Immature natural killer cell (primary cell): ENCODE data around the gene CFLAR. TPM values are rescaled to one million over a fixed set of nuclear protein-coding genes. Genes with fewer than 3 reads are reported as not detected.
"Not testable (repeated sequence)": the region's sequence is repeated elsewhere in the genome, so short reads cannot be mapped to it uniquely, and the experiment has no call there.

Experiments
- DNase-seq, 3 donors: peaks; one replicate each; pipeline ENCODE4 v3.0.0; 2022; ENCODE audit warnings: mixed read lengths in 1 of 3
- H3K27ac Mint-ChIP-seq, 6 donors: one replicate each; pipeline ENCODE4 v1.8.0; 2020; ENCODE audit warnings: mixed read lengths in 6 of 6, mild to moderate bottlenecking in 5 of 6, inconsistent platforms in 4 of 6, moderate library complexity in 3 of 6
- H3K27me3 Mint-ChIP-seq, 3 donors: one replicate each; pipeline ENCODE4 v1.8.0; 2020 to 2021; ENCODE audit warnings: low read depth in 3 of 3, mild to moderate bottlenecking in 3 of 3, mixed read lengths in 3 of 3, moderate library complexity in 3 of 3, inconsistent platforms in 1 of 3
- H3K36me3 Mint-ChIP-seq, 3 donors: one replicate each; pipeline ENCODE4 v1.8.0; 2020; ENCODE audit warnings: mixed read lengths in 3 of 3, inconsistent platforms in 2 of 3, mild to moderate bottlenecking in 2 of 3
- H3K4me1 Mint-ChIP-seq, 2 donors: one replicate each; pipeline ENCODE4 v1.8.0; 2020; ENCODE audit warnings: inconsistent platforms in 2 of 2, mild to moderate bottlenecking in 2 of 2, mixed read lengths in 2 of 2, moderate library complexity in 1 of 2
- H3K4me3 Mint-ChIP-seq, 5 donors: one replicate each; pipeline ENCODE4 v1.8.0; 2020; ENCODE audit warnings: mild to moderate bottlenecking in 5 of 5, mixed read lengths in 5 of 5, inconsistent platforms in 3 of 5, moderate library complexity in 3 of 5
- H3K9me3 Mint-ChIP-seq, 6 donors: one replicate each; pipeline ENCODE4 v1.8.0; 2020; ENCODE audit warnings: mild to moderate bottlenecking in 6 of 6, mixed read lengths in 6 of 6, inconsistent platforms in 4 of 6, moderate library complexity in 3 of 6
- polyA plus RNA-seq, 3 donors: library from polyadenylated mRNA; unstranded; fragments of 300-500 nt; fragmentation: Illumina TruSeq; gene quantifications; one replicate each; pipeline ENCODE4 v1.2.3, GENCODE V29; 2021

CFLAR gene
- polyA plus RNA-seq, 3 donors from 2014 or later: 167 to 262 (median 242) TPM

DNA sequence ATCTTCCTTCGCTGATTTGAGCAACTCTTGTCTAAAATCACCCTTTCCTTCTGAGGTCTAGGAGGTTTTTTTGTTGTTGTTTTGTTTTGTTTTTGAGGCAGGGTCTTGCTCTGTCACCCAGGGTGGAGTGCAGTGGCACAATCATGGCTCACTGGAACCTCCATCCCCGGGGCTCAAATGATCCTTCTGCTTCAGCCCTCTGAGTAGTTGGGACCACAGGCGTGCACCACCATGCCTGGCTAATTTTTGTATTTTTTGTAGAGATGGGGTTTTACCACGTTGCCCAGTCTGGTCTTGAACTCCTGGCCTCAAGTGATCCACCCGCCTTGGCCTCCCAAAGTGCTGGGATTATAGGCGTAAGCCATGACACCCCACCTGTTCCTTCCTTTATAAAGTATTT, 68.3 kb downstream of the CFLAR start:
- H3K36me3 Mint-ChIP-seq: peaks cover 14 to 28% (median 20%) of the 10 kb centered on the region in 3 donors
- H3K27me3 Mint-ChIP-seq, H3K9me3 Mint-ChIP-seq, DNase-seq: not testable (repeated sequence)
- peak overlapping the region; percentile 91 to 96 (median 94) for H3K27ac Mint-ChIP-seq
- peak overlapping the region; percentile 92 to 98 (median 95) for H3K4me3 Mint-ChIP-seq
- H3K4me1 Mint-ChIP-seq: peaks cover 56 to 64% of the 10 kb centered on the region in 2 donors

DNA sequence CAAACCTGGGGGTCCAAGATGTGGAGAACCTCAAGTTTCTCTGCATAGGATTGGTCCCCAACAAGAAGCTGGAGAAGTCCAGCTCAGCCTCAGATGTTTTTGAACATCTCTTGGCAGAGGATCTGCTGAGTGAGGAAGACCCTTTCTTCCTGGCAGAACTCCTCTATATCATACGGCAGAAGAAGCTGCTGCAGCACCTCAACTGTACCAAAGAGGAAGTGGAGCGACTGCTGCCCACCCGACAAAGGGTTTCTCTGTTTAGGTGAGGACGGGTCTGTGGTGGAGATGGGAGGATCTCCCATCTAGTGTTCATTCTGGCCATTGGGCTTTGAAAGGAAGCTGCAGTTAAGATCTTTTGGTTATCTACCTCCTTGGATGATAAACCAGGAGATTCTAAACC, 69.9 kb downstream of the CFLAR start:
- peaks cover 69 to 76% of the 10 kb centered on the region in 2 donors for H3K4me1 Mint-ChIP-seq
- peaks cover 19 to 36% (median 26%) of the 10 kb centered on the region in 3 donors for H3K36me3 Mint-ChIP-seq
- peaks cover 0 to 2% (median 2%) of the 10 kb centered on the region in 3 donors for H3K27me3 Mint-ChIP-seq
- peak overlapping the region; percentile 91 to 96 (median 94) for H3K27ac Mint-ChIP-seq
- peak in 1 of 3 donors; percentile 18 for DNase-seq
- peak overlapping the region; percentile 92 to 98 (median 95) for H3K4me3 Mint-ChIP-seq
- no peaks in the 10 kb centered on the region for H3K9me3 Mint-ChIP-seq

DNA sequence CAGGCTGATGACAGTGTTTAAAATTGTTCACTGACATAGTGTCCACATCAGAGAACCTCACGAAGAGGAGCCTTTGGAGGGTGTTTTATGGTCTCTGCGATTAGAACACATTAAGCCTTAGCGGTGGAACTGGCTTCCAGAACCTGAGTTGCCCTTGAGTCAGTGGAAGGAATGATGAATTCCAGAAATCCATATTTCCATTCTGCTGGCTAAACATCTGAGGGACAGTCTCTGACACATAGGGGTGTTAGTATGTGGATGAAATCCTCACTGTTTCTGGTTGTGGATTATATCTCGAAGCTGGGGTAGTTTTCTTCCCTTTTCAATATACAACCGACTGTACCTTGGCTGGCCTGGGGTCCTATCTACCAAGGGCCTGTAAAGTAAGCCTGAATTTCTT, 71.0 kb downstream of the CFLAR start:
- Mint-ChIP-seq H3K4me1 (peaks cover 80 to 88% of the 10 kb centered on the region in 2 donors), H3K9me3 (no peaks in the 10 kb centered on the region), H3K27ac (peak overlapping the region; percentile 82 to 95 (median 93)), H3K4me3 (peak overlapping the region; percentile 74 to 98 (median 95)), H3K36me3 (peaks cover 27 to 43% (median 34%) of the 10 kb centered on the region in 3 donors), H3K27me3 (peaks cover 0 to 2% (median 2%) of the 10 kb centered on the region in 3 donors)
- no peak for DNase-seq

DNA sequence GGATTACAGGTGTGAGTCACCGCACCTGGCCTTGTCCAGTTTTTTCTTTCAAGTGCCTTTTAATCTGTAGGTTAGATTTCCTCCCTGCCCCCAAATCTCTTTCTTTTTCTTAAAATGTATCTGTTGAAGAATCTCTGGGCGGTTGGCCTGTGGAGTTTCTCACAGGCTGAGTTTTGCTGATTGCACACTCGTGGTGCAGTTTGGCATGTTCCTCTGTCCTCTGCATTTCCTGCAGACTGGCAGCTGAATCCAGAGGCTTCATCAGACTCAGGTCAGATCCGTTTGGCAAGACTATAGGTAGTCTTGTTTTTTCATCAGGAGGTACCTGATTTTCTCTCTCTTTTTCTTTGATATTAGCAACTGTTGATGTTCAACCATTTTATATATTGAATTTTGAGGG, 72.5 kb downstream of the CFLAR start:
- no peak for DNase-seq
- H3K9me3 Mint-ChIP-seq: no peaks in the 10 kb centered on the region
- H3K4me3 Mint-ChIP-seq: peak overlapping the region; percentile 24 to 92 (median 69)
- H3K27ac Mint-ChIP-seq: peak overlapping the region; percentile 80 to 95 (median 93)
- H3K4me1 Mint-ChIP-seq: peaks cover 89 to 90% of the 10 kb centered on the region in 2 donors
- H3K27me3 Mint-ChIP-seq: peaks cover 0 to 2% (median 2%) of the 10 kb centered on the region in 3 donors
- peaks cover 31 to 45% (median 36%) of the 10 kb centered on the region in 3 donors for H3K36me3 Mint-ChIP-seq

DNA sequence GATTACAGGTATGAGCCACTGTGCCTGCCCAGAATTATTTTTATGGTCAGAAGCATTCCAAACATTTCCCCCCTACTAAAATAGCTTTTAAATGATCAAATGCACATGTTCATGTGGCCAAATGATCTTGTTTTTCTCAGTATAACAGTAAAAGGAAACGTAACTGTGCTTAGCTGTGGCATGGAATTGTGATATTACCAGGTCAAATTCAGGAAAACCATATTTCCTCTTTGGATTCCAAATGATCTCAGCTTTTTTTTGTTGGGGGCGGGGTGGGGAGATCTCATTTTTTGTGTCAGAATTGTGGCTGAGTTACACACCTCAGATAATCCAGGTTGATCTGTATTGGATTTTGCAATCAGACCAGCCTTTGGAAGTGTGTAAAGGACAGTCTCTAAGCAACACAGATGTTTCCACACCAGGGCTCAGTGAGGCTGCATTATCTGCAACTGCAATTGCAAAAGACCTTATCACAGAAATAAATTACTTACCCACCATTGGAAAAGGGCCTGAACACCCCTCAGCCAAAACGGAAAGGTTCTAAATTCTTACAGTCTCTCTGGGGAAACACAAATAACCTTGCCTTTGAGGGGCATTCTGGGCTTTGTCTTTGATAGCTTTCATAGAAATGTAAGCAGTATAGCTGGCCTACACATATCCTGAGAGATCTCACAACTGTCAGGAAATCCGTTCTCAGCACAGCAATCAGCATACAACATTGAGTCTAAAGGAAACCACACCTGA, 75.3 kb downstream of the CFLAR start:
- Mint-ChIP-seq H3K4me1 (peaks cover 90 to 93% of the 10 kb centered on the region in 2 donors), H3K27me3 (no peaks in the 10 kb centered on the region), H3K27ac (peak overlapping the region; percentile 87 to 97 (median 94)), H3K9me3 (no peaks in the 10 kb centered on the region), H3K36me3 (peaks cover 39 to 59% (median 45%) of the 10 kb centered on the region in 3 donors), H3K4me3 (peak overlapping the region; percentile 66 to 92 (median 80))
- DNase-seq: peak; percentile 24 to 38 (median 33)

DNA sequence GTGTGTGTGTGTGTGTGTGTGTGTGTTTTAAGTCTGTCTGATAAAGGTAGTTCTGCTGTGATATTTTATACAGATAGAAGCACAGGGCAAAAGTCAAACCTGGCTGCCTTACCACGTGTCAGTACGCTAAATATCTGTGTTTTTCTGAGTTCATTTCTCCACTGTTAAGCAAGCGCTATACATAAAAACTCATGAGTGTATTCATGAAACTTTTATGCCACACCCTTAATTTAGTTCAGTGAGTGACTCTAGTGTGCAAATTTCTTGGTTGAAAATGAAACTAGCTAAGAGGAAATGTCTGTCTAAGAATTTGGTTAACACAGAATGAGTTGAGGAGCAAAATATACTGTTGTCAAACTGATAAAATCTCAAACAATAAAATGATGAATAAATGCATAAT, 78.1 kb downstream of the CFLAR start:
- peak overlapping the region; percentile 79 to 85 (median 82) for H3K4me3 Mint-ChIP-seq
- H3K9me3 Mint-ChIP-seq: no peaks in the 10 kb centered on the region
- H3K4me1 Mint-ChIP-seq: peaks cover 79 to 86% of the 10 kb centered on the region in 2 donors
- H3K27me3 Mint-ChIP-seq: peaks cover 0 to 1% (median 0%) of the 10 kb centered on the region in 3 donors
- H3K36me3 Mint-ChIP-seq: peaks cover 37 to 53% (median 41%) of the 10 kb centered on the region in 3 donors
- H3K27ac Mint-ChIP-seq: peak overlapping the region; percentile 87 to 98 (median 94)
- peak; percentile 54 to 61 (median 56) for DNase-seq

DNA sequence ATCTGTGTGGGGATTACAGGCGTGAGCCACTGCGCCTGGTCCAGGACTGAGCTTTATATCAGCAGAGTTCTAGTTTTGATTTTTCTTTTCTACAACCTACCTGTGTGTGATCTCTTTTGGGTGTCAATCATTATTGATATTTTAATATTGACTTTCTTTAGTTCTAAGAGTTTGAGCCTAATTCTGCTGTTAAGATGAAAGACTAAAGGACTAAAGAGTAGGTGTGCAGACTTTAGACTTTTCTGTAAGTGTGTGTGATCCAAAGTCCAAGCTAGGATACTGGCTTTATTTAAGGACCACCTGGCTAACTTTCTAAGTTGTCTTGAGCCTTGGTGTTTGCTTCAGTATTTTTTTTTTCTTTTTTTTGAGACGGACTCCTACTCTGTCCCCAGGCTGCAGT, 79.4 kb downstream of the CFLAR start:
- DNase-seq: no peak
- Mint-ChIP-seq H3K4me1 (peaks cover 76 to 89% of the 10 kb centered on the region in 2 donors), H3K27ac (peak overlapping the region; percentile 87 to 98 (median 93)), H3K27me3 (peaks cover 0 to 1% (median 0%) of the 10 kb centered on the region in 3 donors), H3K36me3 (peaks cover 40 to 55% (median 44%) of the 10 kb centered on the region in 3 donors), H3K9me3 (no peaks in the 10 kb centered on the region), H3K4me3 (peak overlapping the region; percentile 62 to 79 (median 69))

DNA sequence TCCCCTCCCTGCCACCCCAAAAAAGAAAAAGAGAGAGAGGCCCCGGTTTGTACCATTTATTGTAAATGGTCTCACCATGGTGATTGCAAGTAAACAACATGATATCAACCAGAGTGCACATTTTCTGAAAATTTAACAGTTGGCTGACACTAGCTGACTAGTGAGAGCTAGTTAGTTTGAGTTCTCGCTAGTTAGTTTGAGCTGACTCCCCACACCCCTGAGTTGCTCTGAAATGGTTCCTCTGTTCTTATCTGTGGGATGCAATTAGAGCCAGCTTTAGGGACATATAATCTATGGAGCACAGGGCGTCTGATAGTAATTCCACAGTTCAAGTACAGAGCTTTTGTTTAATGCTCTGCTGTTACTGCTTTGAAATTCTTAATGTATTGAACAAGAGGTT, 80.0 kb downstream of the CFLAR start:
- DNase-seq: peak in 1 of 3 donors; percentile 36
- Mint-ChIP-seq H3K4me1 (peaks cover 72 to 89% of the 10 kb centered on the region in 2 donors), H3K36me3 (peaks cover 38 to 56% (median 42%) of the 10 kb centered on the region in 3 donors), H3K27ac (peak overlapping the region; percentile 87 to 98 (median 93)), H3K4me3 (peak overlapping the region; percentile 62 to 79 (median 69)), H3K9me3 (no peaks in the 10 kb centered on the region), H3K27me3 (peaks cover 0 to 1% (median 0%) of the 10 kb centered on the region in 3 donors)

DNA sequence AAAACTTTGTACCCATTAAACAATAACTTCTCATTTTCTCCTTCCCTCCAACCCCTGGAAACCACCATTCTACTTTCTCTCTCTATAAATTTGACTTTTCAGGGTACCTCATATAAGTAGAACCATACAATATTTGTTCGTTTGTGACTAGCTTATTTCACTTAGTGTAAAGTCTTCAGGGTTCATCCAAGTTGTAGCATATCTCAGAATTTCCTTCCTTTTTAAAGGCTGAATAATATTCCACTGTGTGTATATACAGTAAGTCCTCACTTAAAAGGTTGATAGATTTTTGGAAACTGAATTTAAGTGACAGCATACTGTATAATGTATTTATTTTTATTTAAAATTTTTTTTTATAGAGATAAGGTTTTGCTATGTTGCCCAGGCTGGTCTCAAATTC, 80.8 kb downstream of the CFLAR start:
- DNase-seq: no peak
- peak overlapping the region; percentile 87 to 98 (median 93) for H3K27ac Mint-ChIP-seq
- peaks cover 0 to 5% (median 0%) of the 10 kb centered on the region in 3 donors for H3K27me3 Mint-ChIP-seq
- H3K9me3 Mint-ChIP-seq: no peaks in the 10 kb centered on the region
- H3K4me3 Mint-ChIP-seq: peak overlapping the region; percentile 30 to 79 (median 69)
- peaks cover 35 to 54% (median 40%) of the 10 kb centered on the region in 3 donors for H3K36me3 Mint-ChIP-seq
- H3K4me1 Mint-ChIP-seq: peaks cover 71 to 89% of the 10 kb centered on the region in 2 donors

DNA sequence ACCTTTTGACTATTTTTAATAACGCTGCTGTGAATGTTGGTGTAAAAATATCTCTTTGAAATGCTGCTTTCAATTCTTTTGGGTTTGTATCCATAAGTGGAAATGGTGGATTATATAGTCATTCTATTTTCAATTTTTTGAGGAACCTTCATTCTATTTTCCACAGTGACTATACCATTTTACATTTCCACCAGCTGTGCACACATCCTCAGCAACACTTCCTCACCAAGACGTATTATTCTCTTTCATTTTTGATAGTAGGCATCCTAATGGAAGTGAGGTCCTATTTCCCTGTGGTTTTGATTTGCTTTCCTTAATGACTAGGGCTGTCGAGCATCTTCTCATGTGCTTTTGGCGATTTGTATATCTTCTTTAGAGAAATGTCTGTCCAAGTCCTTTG, 81.8 kb downstream of the CFLAR start:
- Mint-ChIP-seq H3K4me1 (peaks cover 66 to 89% of the 10 kb centered on the region in 2 donors), H3K27ac (peak overlapping the region; percentile 39 to 87 (median 69)), H3K36me3 (peaks cover 34 to 50% (median 40%) of the 10 kb centered on the region in 3 donors)

DNA sequence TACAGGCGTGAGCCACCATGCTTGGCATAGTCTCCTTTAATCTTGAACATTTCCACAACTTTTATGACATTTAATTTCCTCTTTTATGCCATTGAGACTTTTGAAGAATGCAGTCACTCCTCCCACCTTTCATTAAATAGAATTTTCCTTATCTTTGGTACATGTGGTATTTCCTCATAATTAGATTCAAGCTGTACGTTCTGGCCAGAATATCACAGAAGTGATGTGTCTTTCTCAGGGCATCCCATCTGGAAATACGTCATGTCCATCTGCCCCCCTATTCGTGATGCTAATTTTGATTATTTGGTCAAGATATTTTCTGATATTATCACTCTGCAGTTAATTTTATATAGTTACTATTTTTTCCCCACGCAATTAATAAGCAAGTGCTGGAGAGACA, 83.9 kb downstream of the CFLAR start:
- no peaks in the 10 kb centered on the region for H3K9me3 Mint-ChIP-seq
- H3K4me3 Mint-ChIP-seq: no peak overlapping the region
- peaks cover 51 to 82% of the 10 kb centered on the region in 2 donors for H3K4me1 Mint-ChIP-seq
- no peak for DNase-seq
- H3K27me3 Mint-ChIP-seq: peaks cover 0 to 5% (median 0%) of the 10 kb centered on the region in 3 donors
- H3K27ac Mint-ChIP-seq: peak overlapping the region; percentile 68 to 80 (median 77)
- H3K36me3 Mint-ChIP-seq: peaks cover 29 to 38% (median 35%) of the 10 kb centered on the region in 3 donors

More for the DNA sequence above, 81.8 kb downstream of the CFLAR start:
- Mint-ChIP-seq H3K9me3 (no peaks in the 10 kb centered on the region), H3K27me3 (peaks cover 0 to 5% (median 0%) of the 10 kb centered on the region in 3 donors), H3K4me3 (peak overlapping the region in 1 of 5 donors; percentile 3)
- no peak for DNase-seq

DNA sequence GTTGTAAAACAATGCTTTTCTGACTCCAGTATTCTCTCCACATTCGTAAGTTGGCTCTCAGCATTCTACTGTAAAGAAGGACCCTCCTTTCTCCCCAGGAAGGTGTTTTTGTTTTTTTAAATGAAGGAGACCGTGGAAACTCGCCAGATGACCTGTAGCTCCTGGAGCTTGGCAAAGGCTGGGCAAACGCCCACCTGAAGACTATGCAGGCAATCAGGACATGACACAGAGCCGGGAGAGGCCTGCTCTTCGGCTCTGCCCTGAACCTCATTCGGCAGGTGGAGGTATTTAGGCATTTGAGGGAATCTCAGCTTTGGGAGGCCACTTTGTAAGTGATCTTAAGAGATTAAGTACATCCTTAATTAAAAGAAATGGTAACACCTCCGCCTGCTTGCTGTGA, 84.4 kb downstream of the CFLAR start:
- Mint-ChIP-seq H3K27me3 (peaks cover 0 to 5% (median 0%) of the 10 kb centered on the region in 3 donors), H3K27ac (peak overlapping the region; percentile 68 to 80 (median 78)), H3K9me3 (no peaks in the 10 kb centered on the region), H3K4me3 (no peak overlapping the region), H3K36me3 (peaks cover 29 to 36% (median 36%) of the 10 kb centered on the region in 3 donors), H3K4me1 (peaks cover 47 to 80% of the 10 kb centered on the region in 2 donors)
- no peak for DNase-seq

DNA sequence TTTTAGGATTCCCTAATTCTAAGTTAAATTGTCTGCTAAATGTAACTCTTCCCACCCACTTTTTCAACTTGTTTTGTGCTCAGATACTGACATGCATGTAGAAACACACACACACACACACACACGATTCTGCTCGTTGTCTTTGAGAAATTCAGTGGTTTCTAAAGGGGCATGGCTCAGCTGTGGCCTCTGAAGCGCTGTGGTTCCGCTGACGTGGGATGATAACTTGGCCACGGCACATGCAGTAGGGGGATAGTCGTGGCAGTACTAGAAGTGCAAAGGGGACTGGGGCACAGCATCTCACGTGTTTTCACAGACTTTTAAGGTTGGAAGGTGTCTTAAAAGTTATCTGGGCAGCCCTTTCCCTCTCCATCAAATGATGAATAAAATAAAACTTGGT, 85.4 kb downstream of the CFLAR start:
- DNase-seq: peak; percentile 62 to 63 (median 62)
- Mint-ChIP-seq H3K36me3 (peaks cover 22 to 33% (median 29%) of the 10 kb centered on the region in 3 donors), H3K4me3 (peak overlapping the region in 4 of 5 donors; percentile 4 to 51 (median 44)), H3K27ac (peak overlapping the region; percentile 60 to 94 (median 90)), H3K27me3 (peaks cover 0 to 5% (median 0%) of the 10 kb centered on the region in 3 donors), H3K4me1 (peaks cover 39 to 74% of the 10 kb centered on the region in 2 donors), H3K9me3 (no peaks in the 10 kb centered on the region)
